Retinal pigment epithelial cell (primary cell): ENCODE results near the gene SLC7A1.

ENCODE experiments used
- DNase-seq: peaks from one replicate; pipeline ENCODE4 v3.0.0-alpha.2; 2010; ENCODE audit warnings: low read depth
- H3K4me3 ChIP-seq: 2 replicates; pipeline ENCODE4 v1.5.1; 2011; ENCODE audit warnings: mild to moderate bottlenecking, low read length, control low read depth, moderate library complexity
- CTCF ChIP-seq: conservative IDR thresholded peaks from 2 replicates; pipeline ENCODE4 v1.5.1; 2011; ENCODE audit warnings: low read depth, low read length, control low read depth, inconsistent platforms

Gene SLC7A1

GRCh38 chr13:29562786-29563438 lies 32.6 kb downstream of the SLC7A1 start:
- no peak for TF ChIP-seq CTCF
- no peak overlapping the region for H3K4me3 ChIP-seq
- no peak for DNase-seq

- no peak for TF ChIP-seq CTCF
- no peak for DNase-seq
- H3K4me3 ChIP-seq = no peak overlapping the region
Observed at GRCh38 chr13:29561918-29562317, 33.6 kb downstream of the SLC7A1 start.

GRCh38 chr13:29556742-29557141 lies 38.7 kb downstream of the SLC7A1 start:
- no peak overlapping the region for H3K4me3 ChIP-seq
- TF ChIP-seq CTCF = no peak
- DNase-seq = peak; percentile 92

GRCh38 chr13:29551214-29551613 lies 44.3 kb downstream of the SLC7A1 start:
- DNase-seq = no peak
- H3K4me3 ChIP-seq = no peak overlapping the region
- no peak for TF ChIP-seq CTCF

GRCh38 chr13:29550430-29550988 lies 45.0 kb downstream of the SLC7A1 start:
- no peak for DNase-seq
- TF ChIP-seq CTCF = no peak
- H3K4me3 ChIP-seq = no peak overlapping the region

GRCh38 chr13:29548722-29549121 lies 46.8 kb downstream of the SLC7A1 start:
- DNase-seq = peak; percentile 92
- no peak for TF ChIP-seq CTCF
- H3K4me3 ChIP-seq = no peak overlapping the region

GRCh38 chr13:29547153-29547552 lies 48.3 kb downstream of the SLC7A1 start:
- no peak for TF ChIP-seq CTCF
- no peak overlapping the region for H3K4me3 ChIP-seq
- no peak for DNase-seq
